NCI-H1417 (cell line): Measurements from ENCODE around the gene KRT5.

ENCODE experiments used
- DNase-seq, 3 experiments: peaks; one replicate each; lab custom pipeline; 2025; lab: John Stamatoyannopoulos, UW

KRT5 gene

DNA sequence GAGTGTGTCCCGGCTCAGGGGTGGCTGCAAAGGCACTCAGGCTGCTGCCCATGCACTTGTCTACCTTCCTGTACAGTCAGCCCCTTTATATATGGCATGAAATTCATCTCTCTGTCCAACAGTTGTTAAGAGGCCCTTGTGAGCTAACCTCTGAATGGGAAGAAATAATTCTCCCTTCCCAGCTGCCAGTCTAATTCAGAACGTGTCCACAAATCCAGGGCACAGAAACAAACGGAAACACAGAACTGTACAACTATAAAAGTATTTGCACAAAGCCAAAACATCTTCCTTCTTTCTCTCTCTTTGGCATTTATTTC, 849 bp downstream of the KRT5 start:
- no peak for DNase-seq

DNA sequence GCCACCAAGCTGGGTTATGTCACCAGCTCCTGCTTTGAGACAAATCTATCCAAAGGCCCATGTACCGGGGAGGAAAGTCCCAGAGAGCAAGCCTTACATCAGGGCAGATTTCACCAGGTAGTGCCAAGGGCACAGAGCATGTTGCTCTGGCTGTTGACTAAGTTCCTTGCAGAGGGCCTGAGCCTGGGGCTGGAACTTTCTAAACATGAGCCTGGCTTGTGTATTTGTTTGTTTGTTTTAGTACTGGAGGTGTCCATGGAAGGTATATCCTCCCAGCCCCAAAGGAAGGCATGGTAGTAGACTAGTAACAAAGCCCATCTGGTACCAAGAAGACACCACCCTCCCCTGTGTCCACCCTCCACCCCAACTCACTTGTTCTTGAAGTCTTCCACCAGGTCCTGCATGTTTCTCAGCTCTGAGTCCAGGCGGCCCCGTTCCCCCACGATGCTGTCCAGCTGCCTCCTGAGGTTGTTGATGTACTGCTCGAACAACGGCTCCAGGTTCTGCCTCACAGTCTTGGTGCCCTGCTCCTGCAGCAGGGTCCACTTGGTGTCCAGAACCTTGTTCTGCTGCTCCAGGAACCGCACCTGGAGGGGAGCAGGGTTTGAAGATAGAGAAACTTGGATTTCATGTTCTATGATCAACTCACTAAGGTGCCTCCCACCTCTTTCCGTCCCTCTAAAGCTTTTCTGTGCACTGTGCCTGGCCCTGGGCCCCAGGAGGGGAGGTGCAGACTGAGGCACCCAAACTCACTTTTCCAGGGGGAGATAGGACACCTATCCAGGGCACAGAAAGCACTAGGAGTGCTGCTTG, 1.4 kb downstream of the KRT5 start:
- no peak for DNase-seq

DNA sequence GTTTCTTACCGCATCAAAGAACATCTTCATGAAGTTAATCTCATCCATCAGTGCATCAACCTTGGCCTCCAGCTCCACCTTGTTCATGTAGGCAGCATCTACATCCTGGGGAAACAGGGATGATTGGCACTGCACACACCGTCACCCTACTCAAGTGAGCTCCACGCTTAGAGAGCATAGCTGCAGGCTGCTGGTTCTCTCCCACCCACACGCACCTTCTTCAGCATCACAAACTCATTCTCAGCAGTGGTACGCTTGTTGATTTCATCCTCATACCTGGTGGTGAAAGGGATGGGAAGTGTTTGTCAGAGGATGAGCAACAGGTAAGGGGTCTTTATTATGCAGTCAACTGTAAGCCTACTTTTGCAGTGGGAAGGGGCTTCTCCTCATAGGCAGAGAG, 2.3 kb downstream of the KRT5 start:
- no peak for DNase-seq

DNA sequence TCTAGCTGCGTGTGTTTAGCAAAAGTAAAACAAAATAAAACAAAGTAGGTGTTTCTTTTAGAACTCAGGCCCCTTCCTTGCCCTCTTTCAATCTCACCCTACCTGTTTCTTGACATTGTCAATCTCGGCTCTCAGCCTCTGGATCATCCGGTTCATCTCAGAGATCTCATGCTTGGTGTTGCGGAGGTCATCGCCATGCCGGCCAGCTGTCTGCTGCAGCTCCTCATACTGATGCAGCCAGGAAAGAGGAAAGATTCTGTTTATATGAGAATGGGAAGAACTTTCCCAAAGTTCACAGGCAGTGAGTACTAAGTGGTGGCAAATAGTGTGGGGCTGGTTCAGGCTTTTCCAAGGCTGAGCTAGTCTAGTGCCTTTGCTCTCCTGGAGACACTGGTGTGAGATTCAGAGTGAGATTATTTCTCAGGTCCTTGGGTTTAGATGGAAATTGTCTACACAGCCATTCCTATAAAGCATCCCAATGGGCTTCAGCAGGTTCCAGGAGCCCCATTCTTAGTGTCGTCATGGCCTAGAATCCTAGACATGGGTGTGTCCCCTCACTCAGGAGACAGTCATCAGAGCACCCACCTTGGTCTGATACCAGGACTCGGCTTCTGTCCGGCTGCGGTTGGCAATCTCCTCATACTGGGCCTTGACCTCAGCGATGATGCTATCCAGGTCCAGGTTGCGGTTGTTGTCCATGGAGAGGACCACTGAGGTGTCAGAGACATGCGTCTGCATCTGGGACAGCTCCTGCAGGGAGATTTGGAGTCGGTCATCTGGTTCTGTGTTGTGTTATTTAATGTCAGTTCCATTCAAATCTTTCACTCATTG, 3.0 kb downstream of the KRT5 start:
- DNase-seq, result no peak

DNA sequence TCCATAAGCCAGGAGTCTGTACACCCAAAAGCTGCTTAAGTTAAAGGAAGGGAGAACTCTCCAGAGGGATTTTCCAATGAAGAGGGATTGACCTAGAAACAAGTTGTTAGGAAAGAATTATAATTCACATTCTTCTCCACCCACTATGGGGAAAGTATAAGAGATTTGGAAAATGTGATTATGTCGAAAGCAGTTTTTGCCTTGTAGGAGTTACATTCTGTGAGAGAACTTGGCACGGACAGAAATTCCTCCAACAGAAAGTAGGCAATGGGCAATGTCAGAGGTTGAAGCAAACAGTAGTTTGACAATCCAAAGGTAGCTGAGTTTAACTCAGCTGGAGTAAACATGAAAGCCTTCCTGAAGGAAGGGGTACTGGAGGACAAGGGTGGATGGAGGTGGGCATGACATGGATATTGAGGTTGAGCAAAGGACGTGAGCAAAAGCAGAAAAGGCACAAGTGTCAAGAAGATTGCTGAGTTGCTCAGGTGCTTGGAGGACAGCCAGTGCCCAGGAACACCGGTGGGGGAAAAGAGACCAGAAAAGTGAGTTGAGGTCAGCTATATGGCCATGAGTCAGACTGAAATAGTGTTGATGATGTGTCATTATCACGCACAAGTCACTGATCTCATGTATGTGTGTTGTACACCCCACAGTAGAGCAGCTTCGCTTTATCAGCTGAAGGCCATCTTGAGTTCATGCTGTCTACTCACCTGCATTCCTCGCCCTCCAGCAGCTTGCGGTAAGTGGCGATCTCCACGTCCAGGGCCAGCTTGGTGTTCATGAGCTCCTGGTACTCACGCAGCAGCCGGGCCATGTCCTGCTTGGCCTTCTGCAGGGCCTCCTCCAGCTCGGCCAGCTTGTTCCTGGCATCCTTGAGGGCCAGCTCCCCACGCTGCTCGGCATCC, 4.0 kb downstream of the KRT5 start:
- no peak for DNase-seq

DNA sequence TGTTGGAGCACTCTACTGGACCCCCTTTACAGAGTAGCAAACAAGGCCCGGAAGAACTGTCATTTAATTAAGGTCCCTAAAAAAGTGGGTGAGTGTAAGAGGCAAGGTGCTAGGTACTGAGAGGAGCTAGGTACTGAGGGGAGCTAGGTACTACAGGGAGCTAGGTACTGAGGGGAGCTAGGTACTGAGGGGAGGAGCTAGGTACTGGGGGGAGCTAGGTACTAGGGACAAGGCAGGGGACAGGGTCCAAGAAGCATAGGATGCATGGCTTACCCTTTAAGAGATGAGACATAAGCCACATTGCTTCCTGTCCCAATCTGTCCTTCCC, 4.9 kb downstream of the KRT5 start:
- DNase-seq, result no peak

DNA sequence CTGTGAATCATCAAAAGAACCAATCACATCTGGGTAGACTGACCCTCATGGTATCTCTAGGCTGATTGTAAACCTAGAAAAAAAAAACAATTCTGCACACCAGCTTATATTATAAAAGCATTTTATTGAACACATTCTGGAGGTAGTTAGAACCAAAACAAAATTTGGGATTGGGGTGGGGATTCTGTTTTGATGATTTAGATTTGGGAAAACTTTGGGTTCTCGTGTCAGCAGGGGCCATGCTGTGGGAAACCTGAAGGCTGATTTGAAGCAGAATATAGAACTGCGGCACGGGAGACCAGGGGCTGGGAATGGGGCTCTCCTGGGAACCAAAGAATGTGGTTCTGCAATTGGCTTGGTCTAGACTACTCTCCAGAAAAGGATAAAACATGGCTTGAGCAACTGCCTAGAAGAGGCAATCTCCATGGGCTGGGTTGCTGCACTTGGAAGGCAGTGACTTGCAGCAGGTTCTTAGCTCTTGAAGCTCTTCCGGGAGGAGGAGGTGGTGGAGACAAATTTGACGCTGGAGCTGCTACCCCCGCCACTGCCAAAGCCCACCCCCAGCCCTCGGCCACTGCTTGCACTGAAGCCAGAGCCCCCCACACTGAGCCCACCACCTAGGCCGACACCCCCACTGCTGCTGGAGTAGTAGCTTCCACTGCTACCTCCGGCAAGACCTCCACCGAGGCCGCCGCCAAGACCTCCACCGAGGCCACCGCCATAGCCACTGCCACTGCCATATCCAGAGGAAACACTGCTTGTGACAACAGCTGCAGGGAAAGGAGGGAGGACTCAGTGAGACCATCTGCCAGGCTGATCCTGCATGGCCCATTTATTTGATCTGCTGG, 5.5 kb downstream of the KRT5 start:
- no peak for DNase-seq

DNA sequence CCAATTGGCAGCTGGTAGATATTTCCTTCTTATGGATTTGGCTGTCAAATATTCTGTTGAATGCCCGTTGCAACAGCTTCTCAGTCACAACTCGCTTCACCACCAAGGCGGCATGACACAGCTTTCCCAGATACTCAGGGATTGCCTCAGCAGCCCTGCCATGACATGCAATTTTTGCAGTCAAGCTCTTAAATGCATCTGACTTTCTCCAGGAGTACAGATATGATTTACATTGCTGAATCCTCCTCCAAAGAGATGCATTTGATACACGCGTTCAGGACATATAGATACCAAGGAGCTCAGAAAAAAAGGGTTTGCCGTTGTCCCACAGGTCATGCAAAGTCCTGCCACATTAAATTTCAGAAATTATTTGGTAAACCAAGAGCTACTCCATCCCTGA, 6.5 kb downstream of the KRT5 start:
- no peak for DNase-seq

DNA sequence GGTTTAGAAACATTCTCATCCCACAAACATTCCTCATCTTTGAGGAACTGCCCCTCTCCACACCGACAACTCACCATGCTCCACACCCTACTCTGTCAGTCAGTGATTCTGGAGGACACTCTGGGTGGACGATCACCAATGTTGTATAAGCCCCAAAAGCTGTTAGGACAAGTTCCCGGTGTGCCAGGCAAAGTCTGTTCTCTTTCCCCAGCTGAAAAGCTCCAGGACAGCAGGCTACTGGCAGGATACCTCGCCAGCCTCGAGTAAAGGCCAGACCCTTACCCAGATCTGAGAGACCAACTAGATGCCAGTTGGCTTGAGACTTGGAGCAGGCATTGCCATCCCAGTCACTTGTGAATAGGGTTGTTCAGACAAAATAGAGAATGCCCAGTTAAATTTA, 12.0 kb downstream of the KRT5 start:
- no peak for DNase-seq

DNA sequence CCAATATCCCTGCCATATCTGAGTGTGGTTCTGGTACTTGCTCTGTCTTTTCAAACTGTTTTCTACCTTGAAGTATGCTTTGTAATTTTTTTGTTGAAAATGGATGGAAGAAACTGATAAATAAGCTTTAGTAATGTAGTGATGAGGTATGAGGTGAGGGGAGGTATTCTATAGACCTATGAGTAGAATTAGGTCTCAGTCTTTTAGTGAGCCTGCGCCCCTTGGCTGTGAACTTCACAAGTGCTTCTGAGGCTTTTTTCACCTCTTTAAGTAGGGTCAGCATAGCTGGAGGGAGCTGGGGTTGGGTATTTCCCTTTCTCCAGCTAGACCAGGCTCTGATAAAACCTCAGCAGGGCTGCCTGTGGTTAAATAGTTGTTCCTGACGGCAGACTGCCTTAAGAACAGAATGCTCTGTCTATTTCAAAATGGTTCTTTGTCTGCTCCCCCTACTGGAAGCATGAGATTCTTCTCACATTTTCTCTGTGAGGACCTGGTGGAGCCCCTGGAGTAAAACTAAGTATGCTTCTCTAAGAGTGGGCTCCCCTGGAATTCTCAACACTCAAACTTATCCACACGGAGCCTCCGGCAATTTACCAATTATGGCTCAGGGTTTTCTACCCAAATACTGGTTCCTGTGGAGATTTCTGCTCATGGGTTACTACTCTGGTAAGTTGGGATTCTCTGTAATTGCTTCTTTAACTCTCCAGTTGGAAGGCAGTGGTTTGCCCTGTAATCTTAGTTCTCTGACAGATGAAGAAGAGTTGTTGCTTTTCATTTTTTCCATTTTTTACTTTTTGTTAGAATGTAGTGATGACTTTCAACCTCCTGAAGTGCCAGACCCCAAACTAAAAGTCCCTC, 13.1 kb downstream of the KRT5 start:
- DNase-seq, result peak; percentile 32 to 65 (median 35)

DNA sequence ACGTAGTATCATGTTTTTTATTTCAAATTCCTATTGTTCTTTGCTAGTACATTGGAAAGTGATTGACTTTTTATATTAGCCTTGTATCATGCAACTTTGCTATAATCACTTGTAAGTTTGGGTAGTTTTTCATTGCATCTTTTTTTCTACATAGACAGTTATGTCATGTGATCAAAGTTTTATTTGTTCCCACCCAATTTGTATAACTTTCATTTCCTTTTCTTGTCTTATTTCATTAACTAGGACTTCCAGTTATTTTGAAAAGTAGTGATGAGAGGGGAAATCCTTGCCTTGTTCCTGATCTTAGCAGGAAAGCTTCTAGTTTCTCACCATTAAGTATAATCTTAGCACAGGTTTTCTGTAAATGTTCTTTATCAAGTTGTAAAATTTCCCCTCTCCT, 17.3 kb downstream of the KRT5 start:
- DNase-seq, result no peak

DNA sequence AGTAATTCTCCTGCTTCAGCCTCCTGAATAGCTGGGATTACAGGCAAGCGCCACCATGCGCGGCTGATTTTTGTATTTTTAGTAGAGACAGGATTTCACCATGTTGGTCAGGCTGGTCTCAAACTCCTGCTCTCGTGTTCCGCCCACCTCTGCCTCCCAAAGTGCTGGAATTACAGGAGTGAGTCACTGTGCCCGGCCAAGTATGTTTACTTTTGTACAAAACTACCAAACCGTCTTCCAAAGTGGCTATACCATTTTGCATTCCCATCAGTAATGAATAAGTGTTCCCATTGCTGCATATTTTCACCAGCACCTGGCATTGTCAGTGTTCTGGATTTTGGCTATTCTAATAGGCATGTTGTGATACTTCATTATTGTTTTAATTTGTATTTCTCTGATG, 18.7 kb downstream of the KRT5 start:
- no peak for DNase-seq

DNA sequence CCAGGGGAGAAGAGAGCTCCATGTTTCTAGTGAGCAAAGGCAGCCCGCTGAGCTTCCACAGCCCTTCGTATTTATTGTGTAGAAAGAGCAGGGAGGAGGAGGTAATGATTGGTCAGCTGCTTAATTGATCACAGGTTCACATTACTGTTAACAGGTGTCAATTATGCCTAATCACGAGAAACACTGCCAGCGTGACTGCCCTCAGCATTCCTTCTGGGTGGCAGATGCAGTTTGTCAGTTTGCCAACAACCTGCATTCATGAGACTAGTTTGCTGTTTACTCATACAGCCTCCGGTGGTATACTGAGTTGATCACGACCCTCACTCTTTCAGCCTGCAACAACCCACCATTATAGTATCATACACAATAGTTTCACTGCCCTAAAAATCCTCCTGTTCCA, 19.6 kb downstream of the KRT5 start:
- DNase-seq, result peak in 1 of 3 experiments; percentile 50

DNA sequence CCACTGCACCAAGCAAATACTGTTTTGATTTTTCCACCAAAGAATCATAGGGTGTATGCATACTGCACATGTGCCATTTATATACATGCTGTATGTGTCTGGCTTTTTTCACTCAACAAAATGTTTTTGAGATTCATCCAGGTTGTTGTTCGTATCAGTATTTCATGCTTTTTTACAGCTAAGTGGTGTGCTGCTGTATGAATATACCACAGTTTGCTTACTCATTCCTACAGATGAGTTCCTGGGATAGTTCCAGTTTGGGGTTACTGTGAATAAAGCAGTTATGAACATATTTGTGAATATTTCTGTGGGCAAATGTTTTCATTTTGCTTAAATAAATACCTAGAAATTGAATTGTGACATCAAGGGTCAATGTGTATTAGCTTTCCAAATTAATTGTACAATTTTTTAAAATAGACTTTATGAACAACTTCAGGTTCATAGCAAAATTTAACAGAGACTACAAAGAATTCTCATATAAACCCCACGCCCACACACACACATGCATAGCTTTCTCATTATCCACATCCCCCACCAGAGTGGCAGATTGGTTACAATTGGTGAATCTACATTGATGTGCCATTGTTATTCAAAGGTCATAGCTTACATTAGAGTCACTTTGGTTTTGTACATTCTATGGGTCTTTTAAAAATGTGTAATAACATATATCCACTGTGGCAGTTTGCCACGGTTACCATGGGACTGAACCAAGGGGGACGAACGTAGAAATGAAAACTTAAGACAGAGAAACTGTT, 20.2 kb downstream of the KRT5 start:
- DNase-seq, result no peak

DNA sequence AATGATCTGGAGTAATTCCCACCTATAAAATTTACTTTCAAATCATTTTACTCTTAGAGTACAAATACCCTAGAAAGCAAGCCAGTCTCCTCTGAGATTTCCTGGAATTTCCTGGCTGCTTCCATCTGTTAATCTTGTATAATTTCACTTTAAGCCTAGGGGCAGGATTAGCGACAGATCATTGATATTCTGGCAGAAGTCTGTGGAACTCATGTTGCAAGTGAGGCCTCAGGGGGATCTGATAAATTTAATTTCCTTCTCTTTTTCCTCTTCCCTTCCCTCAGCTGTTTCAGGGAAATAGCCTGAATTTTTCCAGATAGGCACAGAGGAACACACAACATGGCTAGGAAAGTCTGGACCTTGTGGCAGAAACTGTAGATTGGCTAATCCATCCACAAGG, 21.2 kb downstream of the KRT5 start:
- no peak for DNase-seq

DNA sequence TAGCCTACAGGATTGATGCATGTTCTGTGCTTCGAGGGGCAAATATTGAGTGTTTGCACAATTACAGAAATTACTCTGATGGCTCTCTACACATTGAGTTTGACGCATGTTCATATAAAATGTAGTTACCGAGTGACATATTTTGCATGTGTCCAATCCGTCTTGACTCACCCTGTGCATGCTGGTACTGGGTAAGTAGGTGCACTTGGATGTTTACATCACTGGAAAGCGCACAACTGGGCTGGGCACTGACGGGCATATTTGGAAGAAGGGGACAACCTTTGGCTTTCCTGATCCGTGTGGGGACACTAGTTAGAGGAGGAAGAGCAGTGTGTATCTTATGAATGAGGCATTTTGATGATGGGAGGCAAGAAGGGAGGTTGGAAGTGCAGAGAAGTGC, 22.2 kb downstream of the KRT5 start:
- DNase-seq, result no peak

DNA sequence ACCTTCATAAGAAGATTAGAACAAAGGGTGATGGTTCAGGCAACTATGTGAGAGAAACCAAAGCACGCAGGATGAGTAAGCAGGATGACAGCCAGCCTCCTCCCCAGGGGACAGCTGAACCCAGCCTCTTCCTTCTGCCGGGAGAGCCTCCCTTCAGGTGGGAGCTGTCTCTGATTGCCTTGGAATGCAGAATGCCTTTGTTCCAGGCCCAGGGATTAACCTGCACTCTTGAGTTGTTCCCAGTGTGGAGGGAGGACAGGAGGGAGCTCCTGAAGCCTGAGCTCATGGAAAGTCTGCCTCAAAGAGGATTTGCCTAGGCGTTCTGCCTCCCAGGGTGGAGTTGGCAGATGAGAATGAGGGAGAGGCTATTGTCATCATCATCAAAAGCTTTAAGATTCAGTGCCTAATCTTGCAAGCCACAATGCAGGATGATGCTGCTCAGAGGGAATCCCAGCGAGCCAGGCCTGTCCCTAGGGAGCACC, 23.6 kb downstream of the KRT5 start:
- DNase-seq, result peak in 1 of 3 experiments; percentile 41

DNA sequence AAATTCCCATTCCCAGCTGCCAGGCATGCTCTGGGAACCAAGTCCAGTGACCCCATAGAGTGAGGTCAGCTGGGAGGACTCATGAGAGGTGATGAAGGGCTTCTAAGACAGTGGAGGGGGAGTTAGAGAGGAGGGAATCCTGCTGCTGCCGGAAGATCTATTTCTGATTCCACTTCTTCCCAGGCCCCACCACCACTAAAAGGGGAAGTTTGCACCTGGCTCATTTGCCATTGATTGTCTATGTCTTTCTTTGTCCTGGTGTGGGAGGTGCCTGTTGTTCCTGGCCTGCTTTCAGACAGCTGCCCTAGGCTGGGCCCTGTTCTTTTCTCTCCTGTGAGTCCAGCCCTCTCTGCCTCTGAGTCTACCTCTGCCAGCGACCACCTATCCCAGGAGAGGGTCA, 24.1 kb downstream of the KRT5 start:
- peak in 2 of 3 experiments; percentile 50 to 74 for DNase-seq

DNA sequence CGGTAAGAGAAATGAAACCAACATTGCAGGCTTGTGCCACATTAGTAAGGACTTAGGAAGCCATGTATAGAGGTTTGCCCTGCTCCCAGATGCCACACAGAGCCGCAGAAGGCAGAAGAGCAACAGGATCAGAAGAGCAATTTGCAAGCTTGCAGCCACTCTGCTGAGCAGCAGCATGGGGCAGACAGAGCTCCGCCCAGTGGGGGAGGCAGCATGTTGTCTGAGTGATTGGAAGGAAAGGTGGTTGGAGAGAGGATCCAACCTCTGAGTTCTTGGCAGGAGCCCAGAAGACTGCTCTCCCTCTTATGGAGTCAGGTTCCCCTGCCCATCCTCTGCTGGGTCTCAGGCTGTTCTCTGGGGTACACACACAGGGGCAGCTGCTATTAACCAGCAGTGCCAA, 24.8 kb downstream of the KRT5 start:
- peak; percentile 68 to 90 (median 84) for DNase-seq

DNA sequence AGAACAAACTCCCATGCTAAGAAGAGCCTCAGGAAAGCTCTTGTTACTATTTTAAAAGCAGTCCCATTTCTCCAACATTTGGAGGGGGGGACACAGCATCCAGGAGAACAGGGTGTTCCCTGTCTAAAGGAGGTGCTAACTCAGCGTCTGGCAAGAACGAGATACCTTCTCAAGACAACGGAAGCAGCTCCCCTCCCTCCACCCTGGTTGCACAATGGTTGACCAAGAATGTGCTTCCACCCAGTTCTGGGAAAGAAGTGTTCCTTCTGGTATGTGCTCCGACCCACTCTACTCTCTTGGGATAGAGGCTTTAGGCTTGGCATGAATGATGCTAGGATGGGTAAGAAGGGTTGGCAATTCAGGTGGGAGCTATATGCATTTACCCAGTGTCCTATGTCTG, 25.7 kb downstream of the KRT5 start:
- DNase-seq, result no peak
